ENCODE measurements around the gene RUNX2. TPM values are rescaled to one million over a fixed set of nuclear protein-coding genes. Genes with fewer than 3 reads are reported as not detected.

RUNX2 gene
- total and polyA plus RNA-seq, 2 of the 8 experiments (the other 6 are each of a cell fraction or from before 2014, with no cell fraction given) = 0.26 to 1.2 TPM

- CTCF ChIA-PET (ENCODE audit: partially characterized antibody) = interaction anchor here (1.7 kb wide), 1 partner anchor 44 kb away, joined by 5 read pairs; no protein-coding TSS in a partner anchor
Observed at GRCh38 chr6:45545416-45545815, 217.3 kb downstream of the RUNX2 start.

More at GRCh38 chr6:45545416-45545815, 217.3 kb downstream of the RUNX2 start:
- Histone ChIP-seq H4K91ac (replicated peaks; ENCODE audit: insufficient read length, low read length) (no peak overlapping the region), H3K79me2 (ENCODE audit: control insufficient read depth in 1 of 2, insufficient read depth in 2 of 2, low read length in 2 of 2) (no peaks in the 10 kb centered on the region), H3K79me1 (ENCODE audit: low read depth, low read length) (no peaks in the 10 kb centered on the region), H4K8ac (ENCODE audit: extremely low read depth, insufficient read depth, low read length) (no peak overlapping the region), H3K14ac (ENCODE audit: insufficient read length) (no peak overlapping the region), H2BK15ac (ENCODE audit: low read length) (no peak overlapping the region), H4K5ac (ENCODE audit: insufficient read length, low read depth, low read length) (no peak overlapping the region), H4K20me1 (replicated peaks in 1 of 2; ENCODE audit: control insufficient read depth in 1 of 2, insufficient read depth in 2 of 2, low read length in 2 of 2) (no peaks in the 10 kb centered on the region), H3K23me2 (ENCODE audit: low read depth, low read length) (no peaks in the 10 kb centered on the region), H3K36me3 (ENCODE audit: control insufficient read depth in 2 of 4, insufficient read depth in 4 of 4, low read length in 3 of 4) (no peaks in the 10 kb centered on the region), H2AK5ac (ENCODE audit: low read depth, low read length) (no peak overlapping the region), H2BK120ac (replicated peaks; ENCODE audit: low read depth, low read length) (no peak overlapping the region), H3K18ac (ENCODE audit: extremely low read depth, low read length) (no peak overlapping the region), H3K4ac (replicated peaks; ENCODE audit: insufficient read length, low read depth, low read length) (no peak overlapping the region), H3K4me1 (replicated peaks in 1 of 4; ENCODE audit: control insufficient read depth in 3 of 4, insufficient read depth in 4 of 4, low read length in 3 of 4) (no peaks in the 10 kb centered on the region), H3K27ac (ENCODE audit: low read depth, low read length) (no peak overlapping the region), H3K23ac (ENCODE audit: insufficient read length) (no peak overlapping the region), H3K9me3 (ENCODE audit: insufficient read depth in 2 of 2, low read depth in 1 of 2, low read length in 1 of 2) (no peaks in the 10 kb centered on the region), H3K4me2 (ENCODE audit: insufficient read depth in 1 of 2, low read depth in 2 of 2, low read length in 2 of 2) (no peak overlapping the region), H2BK20ac (ENCODE audit: low read length) (no peak overlapping the region), H2BK5ac (ENCODE audit: low read depth, low read length) (no peak overlapping the region), H3K4me3 (ENCODE audit: extremely low read depth in 1 of 4, insufficient read depth in 2 of 4, low read depth in 3 of 4, low read length in 4 of 4) (no peak overlapping the region), H3K56ac (replicated peaks; ENCODE audit: insufficient read length, low read depth, low read length) (no peak overlapping the region), H3K9ac (replicated peaks in 1 of 4; ENCODE audit: extremely low read depth in 1 of 4, low read depth in 3 of 4, low read length in 3 of 4) (no peak overlapping the region), H2AFZ (ENCODE audit: low read length) (no peak overlapping the region), H3K27me3 (replicated peaks in 1 of 4; ENCODE audit: control insufficient read depth in 3 of 4, extremely low read depth in 1 of 4, insufficient read depth in 3 of 4, low read length in 3 of 4) (no peaks in the 10 kb centered on the region), H2BK12ac (ENCODE audit: low read depth, low read length) (no peak overlapping the region)
- DNase-seq (ENCODE audit: low read depth in 1 of 2, low spot score in 2 of 2) (no peak), FAIRE-seq (no peak)
- POLR2A ChIA-PET (ENCODE audit: partially characterized antibody) = no interaction called here
- no peak for TF ChIP-seq MAX (IDR thresholded peaks at IDR 0.05)
- no peak for TF ChIP-seq RNF2 (IDR thresholded peaks at IDR 0.05; ENCODE audit: borderline replicate concordance, low read depth, low read length, missing control alignments, poor library complexity, severe bottlenecking)
- no peak for TF ChIP-seq SIN3A (conservative IDR thresholded peaks at IDR 0.05 in 1 of 2, IDR thresholded peaks at IDR 0.05 in 1 of 2; ENCODE audit: low read depth in 1 of 2, low read length in 2 of 2)
- no peak for TF ChIP-seq RAD21 (IDR thresholded peaks at IDR 0.05 in 1 of 2, conservative IDR thresholded peaks at IDR 0.05 in 1 of 2; ENCODE audit: low read depth in 2 of 2, low read length in 2 of 2)
- WGBS, 2 experiments (ENCODE audit: extremely low coverage in 1 of 2, insufficient coverage in 1 of 2, insufficient read length in 1 of 2, insufficient replicate concordance in 2 of 2, low coverage in 1 of 2, low lambda C conversion rate in 2 of 2, missing lambda C conversion rate in 1 of 2) = 94% methylated on average over 2 of the region's 2 CpGs; no CpG with 5 or more reads in 1 of the 2 experiments

Data from H1 (cell line).